NCI-H460 (cell line): ENCODE results near the gene ANO1. TPM values are rescaled to one million over a fixed set of nuclear protein-coding genes. Genes with fewer than 3 reads are reported as not detected.

ENCODE experiments used
- DNase-seq: peaks from one replicate; pipeline ENCODE4 v3.0.0-alpha.2; 2016; ENCODE audit warnings: low read depth; ENCODE audit errors: extremely low read depth
- small RNA-seq, 2 experiments: library from RNA; depleted of rRNA; stranded (forward); fragments of <200 nt; gene quantifications; one replicate each; pipeline ENCODE3, GENCODE V24; 2014
- total RNA-seq: library from RNA; depleted of rRNA; stranded (reverse); fragments of >200 nt; shearing (Covaris generic); gene quantifications from 2 replicates; pipeline ENCODE4 v1.2.3, GENCODE V29; 2014; rRNA removed

The ANO1 gene
- total RNA-seq, 1 experiment from 2014 or later = 2.7 TPM

- no peak for DNase-seq
These were observed 153.0 kb downstream of the ANO1 start for GRCh38 chr11:70230840-70231710.

DNA sequence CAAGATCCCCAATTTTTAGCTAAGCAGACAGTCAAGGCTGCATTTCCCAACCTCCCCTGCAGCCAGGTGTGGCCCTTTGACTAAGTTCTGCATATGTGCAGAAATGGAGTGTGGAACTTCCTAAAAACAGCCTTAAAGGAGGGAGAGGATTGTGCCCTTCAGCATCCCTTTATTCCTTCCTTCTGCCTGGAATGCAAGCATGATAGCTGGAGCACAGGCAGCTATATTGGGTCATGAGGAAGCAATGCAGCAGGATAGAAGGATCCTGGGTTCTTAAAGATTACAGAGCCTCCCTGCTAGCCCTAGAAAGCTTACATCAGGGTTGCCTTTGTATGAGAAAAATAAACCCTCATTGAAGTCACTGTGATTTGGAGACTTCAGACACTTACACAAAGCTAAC is 154.9 kb downstream of the ANO1 start:
- no peak for DNase-seq

GRCh38 chr11:70233511-70233934 is 155.4 kb downstream of the ANO1 start:
- peak; percentile 5 for DNase-seq

GRCh38 chr11:70233962-70234361 is 155.8 kb downstream of the ANO1 start:
- no peak for DNase-seq

Small RNAs within 50 kb of the gene (small RNA-seq; reads per million reads assigned to genes)
- gene RNU6-1175P = 0 reads per million in 2 experiments

Other genes with a start within 250 kb of the ANO1 start
- gene FADD, start 125.0 kb downstream of the ANO1 start, total RNA-seq = 21.4 and 22.3 TPM in 2 replicates
- 22.3 and 26.9 TPM in 2 replicates for gene PPFIA1, start 192.4 kb downstream of the ANO1 start, total RNA-seq